Measurements from ENCODE around the gene DLGAP1. TPM values are rescaled to one million over a fixed set of nuclear protein-coding genes. Genes with fewer than 3 reads are reported as not detected.

DLGAP1 gene
- total RNA-seq, 1 experiment from 2014 or later = not detected

GRCh38 chr18:3966642-3967358, 488.3 kb downstream of the DLGAP1 start:
- CTCF ChIA-PET = interaction anchor here (0.5 to 0.8 kb wide), 2 partner anchors 96 to 97 kb away, joined by 3 read pairs; no protein-coding TSS in a partner anchor
- no peaks in the 10 kb centered on the region for H3K27me3 Mint-ChIP-seq (ENCODE audit: insufficient read depth, unreplicated experiment)

DNA sequence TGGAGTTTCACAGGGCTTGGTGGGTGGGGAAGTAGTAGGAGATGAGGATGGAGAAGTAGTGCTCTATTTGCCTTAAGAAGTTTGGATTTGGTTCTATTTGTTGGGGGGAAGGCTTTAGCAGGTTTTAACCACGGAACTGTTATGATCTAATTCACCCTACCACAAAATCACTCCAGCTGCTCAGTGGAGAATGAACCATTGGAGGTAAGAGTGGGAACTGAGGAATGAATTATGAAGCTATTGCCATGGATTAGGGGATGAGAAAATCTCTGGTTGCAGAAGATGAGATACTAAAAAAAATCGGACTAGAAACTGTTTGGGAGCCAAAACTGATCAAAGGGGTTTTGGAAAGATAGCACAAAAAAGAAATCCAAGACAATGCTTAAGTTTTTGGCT, 488.9 kb downstream of the DLGAP1 start:
- H3K27me3 Mint-ChIP-seq (ENCODE audit: insufficient read depth, unreplicated experiment) = no peaks in the 10 kb centered on the region
- no peak for DNase-seq (ENCODE audit: unreplicated experiment)
- TF ChIP-seq, protein P1, sequence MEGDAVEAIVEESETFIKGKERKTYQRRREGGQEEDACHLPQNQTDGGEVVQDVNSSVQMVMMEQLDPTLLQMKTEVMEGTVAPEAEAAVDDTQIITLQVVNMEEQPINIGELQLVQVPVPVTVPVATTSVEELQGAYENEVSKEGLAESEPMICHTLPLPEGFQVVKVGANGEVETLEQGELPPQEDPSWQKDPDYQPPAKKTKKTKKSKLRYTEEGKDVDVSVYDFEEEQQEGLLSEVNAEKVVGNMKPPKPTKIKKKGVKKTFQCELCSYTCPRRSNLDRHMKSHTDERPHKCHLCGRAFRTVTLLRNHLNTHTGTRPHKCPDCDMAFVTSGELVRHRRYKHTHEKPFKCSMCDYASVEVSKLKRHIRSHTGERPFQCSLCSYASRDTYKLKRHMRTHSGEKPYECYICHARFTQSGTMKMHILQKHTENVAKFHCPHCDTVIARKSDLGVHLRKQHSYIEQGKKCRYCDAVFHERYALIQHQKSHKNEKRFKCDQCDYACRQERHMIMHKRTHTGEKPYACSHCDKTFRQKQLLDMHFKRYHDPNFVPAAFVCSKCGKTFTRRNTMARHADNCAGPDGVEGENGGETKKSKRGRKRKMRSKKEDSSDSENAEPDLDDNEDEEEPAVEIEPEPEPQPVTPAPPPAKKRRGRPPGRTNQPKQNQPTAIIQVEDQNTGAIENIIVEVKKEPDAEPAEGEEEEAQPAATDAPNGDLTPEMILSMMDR (IDR thresholded peaks at IDR 0.05; ENCODE audit: unreplicated experiment) = no peak
- ChIA-PET POLR2A (interaction anchor here (0.6 kb wide), 1 partner anchor 22 kb away, joined by 3 read pairs; no protein-coding TSS in a partner anchor), CTCF (interaction anchor here (0.5 to 0.6 kb wide), 2 partner anchors 96 to 258 kb away, joined by 3 read pairs; no protein-coding TSS in a partner anchor)
- H3K9me3 Mint-ChIP-seq (ENCODE audit: unreplicated experiment) = no peaks in the 10 kb centered on the region
- H3K27ac Mint-ChIP-seq (ENCODE audit: low read depth, unreplicated experiment) = no peak overlapping the region
- no peaks in the 10 kb centered on the region for H3K36me3 Mint-ChIP-seq (ENCODE audit: insufficient read depth, unreplicated experiment)
- intact Hi-C loops (cut with micrococcal nuclease) = no loop called here
- no peak overlapping the region for H3K4me3 Mint-ChIP-seq (ENCODE audit: unreplicated experiment)
- no TSS peak for BruUV-seq (replicated peaks)
- peaks cover 9% of the 10 kb centered on the region for H3K4me1 Mint-ChIP-seq (ENCODE audit: insufficient read depth, unreplicated experiment)

More at GRCh38 chr18:3966642-3967358, 488.3 kb downstream of the DLGAP1 start:
- H3K4me1 Mint-ChIP-seq (ENCODE audit: insufficient read depth, unreplicated experiment) = peaks cover 9% of the 10 kb centered on the region
- intact Hi-C loops (cut with micrococcal nuclease) = no loop called here
- TF ChIP-seq, protein P1 (IDR thresholded peaks at IDR 0.05; ENCODE audit: unreplicated experiment) = no peak
- no peak overlapping the region for H3K4me3 Mint-ChIP-seq (ENCODE audit: unreplicated experiment)
- no TSS peak for BruUV-seq (replicated peaks)
- POLR2A ChIA-PET = interaction anchor here (0.6 kb wide), 1 partner anchor 23 kb away, joined by 3 read pairs; no protein-coding TSS in a partner anchor
- DNase-seq (ENCODE audit: unreplicated experiment) = no peak
- no peaks in the 10 kb centered on the region for H3K36me3 Mint-ChIP-seq (ENCODE audit: insufficient read depth, unreplicated experiment)
- no peaks in the 10 kb centered on the region for H3K9me3 Mint-ChIP-seq (ENCODE audit: unreplicated experiment)
- no peak overlapping the region for H3K27ac Mint-ChIP-seq (ENCODE audit: low read depth, unreplicated experiment)

DNA sequence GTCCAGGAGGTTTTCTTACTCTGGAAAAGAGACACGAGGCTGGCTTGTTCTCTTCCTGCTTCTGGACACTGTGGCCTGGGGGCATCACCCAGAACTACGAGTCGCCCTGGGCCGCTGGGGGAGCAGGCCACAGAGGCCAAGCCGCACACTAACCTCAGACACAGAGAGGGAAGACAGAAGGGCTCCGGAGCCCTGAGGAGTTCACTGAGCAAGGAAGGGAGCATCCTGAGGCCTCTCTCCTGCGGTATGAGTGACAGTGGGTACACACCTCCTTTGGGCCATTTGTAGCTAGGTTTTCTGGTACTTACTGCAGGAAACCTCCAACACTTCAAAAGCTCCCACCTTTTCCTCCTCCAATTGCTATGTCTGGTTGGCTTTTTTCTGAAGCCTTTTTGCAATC, 494.1 kb downstream of the DLGAP1 start:
- POLR2A ChIA-PET = no interaction called here
- H3K4me1 Mint-ChIP-seq (ENCODE audit: insufficient read depth, unreplicated experiment) = no peaks in the 10 kb centered on the region
- intact Hi-C loops (cut with micrococcal nuclease) = no loop called here
- no peaks in the 10 kb centered on the region for H3K27me3 Mint-ChIP-seq (ENCODE audit: insufficient read depth, unreplicated experiment)
- no peak for DNase-seq (ENCODE audit: unreplicated experiment)
- no peak overlapping the region for H3K27ac Mint-ChIP-seq (ENCODE audit: low read depth, unreplicated experiment)
- H3K9me3 Mint-ChIP-seq (ENCODE audit: unreplicated experiment) = no peaks in the 10 kb centered on the region
- H3K4me3 Mint-ChIP-seq (ENCODE audit: unreplicated experiment) = no peak overlapping the region
- TF ChIP-seq, protein P1 (IDR thresholded peaks at IDR 0.05; ENCODE audit: unreplicated experiment) = no peak
- CTCF ChIA-PET = no interaction called here
- BruUV-seq (replicated peaks) = no TSS peak
- H3K36me3 Mint-ChIP-seq (ENCODE audit: insufficient read depth, unreplicated experiment) = no peaks in the 10 kb centered on the region

- no peak overlapping the region for H3K27ac Mint-ChIP-seq (ENCODE audit: low read depth, unreplicated experiment)
- ChIA-PET CTCF (no interaction called here), POLR2A (no interaction called here)
Measured at GRCh38 chr18:3960142-3960541, 495.0 kb downstream of the DLGAP1 start.

More at GRCh38 chr18:3960142-3960541, 495.0 kb downstream of the DLGAP1 start:
- H3K36me3 Mint-ChIP-seq (ENCODE audit: insufficient read depth, unreplicated experiment) = no peaks in the 10 kb centered on the region
- no peaks in the 10 kb centered on the region for H3K4me1 Mint-ChIP-seq (ENCODE audit: insufficient read depth, unreplicated experiment)
- H3K4me3 Mint-ChIP-seq (ENCODE audit: unreplicated experiment) = no peak overlapping the region
- TF ChIP-seq, protein P1 (IDR thresholded peaks at IDR 0.05; ENCODE audit: unreplicated experiment) = no peak
- H3K27me3 Mint-ChIP-seq (ENCODE audit: insufficient read depth, unreplicated experiment) = no peaks in the 10 kb centered on the region
- intact Hi-C loops (cut with micrococcal nuclease) = no loop called here
- no peaks in the 10 kb centered on the region for H3K9me3 Mint-ChIP-seq (ENCODE audit: unreplicated experiment)
- DNase-seq (ENCODE audit: unreplicated experiment) = no peak
- BruUV-seq (replicated peaks) = no TSS peak
